ENCODE measurements around the gene PJA2. TPM values are rescaled to one million over a fixed set of nuclear protein-coding genes. Genes with fewer than 3 reads are reported as not detected.
"Not testable (repeated sequence)": the region's sequence is repeated elsewhere in the genome, so short reads cannot be mapped to it uniquely, and the experiment has no call there.

Gene PJA2
- total and polyA plus RNA-seq, 2 donors (not counting 1 experiment from before 2014, with no cell fraction given) = 21.3 to 90.4 TPM

DNA sequence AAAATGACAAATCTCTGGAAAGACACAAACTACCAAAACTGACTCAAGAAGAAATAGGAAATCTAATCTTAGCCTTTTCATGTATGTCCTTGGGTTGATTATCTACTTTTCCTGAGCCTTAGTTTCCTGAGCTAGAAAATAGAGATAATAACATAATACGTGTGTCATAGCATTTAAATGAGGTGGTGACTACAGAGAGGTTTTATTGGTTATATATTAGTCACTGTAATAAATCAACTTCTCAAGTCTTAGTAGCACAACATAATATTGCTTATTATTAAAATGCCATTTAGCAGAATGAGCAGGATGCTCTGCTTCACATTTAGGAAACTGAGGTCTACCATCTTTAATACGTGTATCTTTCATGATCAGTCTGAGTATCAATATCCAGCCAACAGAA lies 7.1 kb upstream of the PJA2 start:
- H3K4me1 Mint-ChIP-seq = no peaks in the 10 kb centered on the region
- Histone ChIP-seq H3K4me3 (ENCODE audit: control extremely low read depth in 1 of 5, extremely low read depth in 1 of 5, insufficient read depth in 1 of 5, low read depth in 2 of 5, low read length in 4 of 5) (no peak overlapping the region), H3K4me2 (replicated peaks; ENCODE audit: low read depth, low read length, poor library complexity, severe bottlenecking) (no peak overlapping the region), H3K4me1 (ENCODE audit: control insufficient read depth in 2 of 2, insufficient read depth in 2 of 2, low read length in 2 of 2) (peaks cover 0 to 3% of the 10 kb centered on the region in 2 donors), H3K36me3 (replicated peaks in 1 of 2; ENCODE audit: control extremely low read depth in 1 of 2, control insufficient read depth in 1 of 2, extremely low read depth in 1 of 2, insufficient read depth in 2 of 2, low read length in 1 of 2) (no peaks in the 10 kb centered on the region), H2AFZ (ENCODE audit: insufficient read depth, low read depth, low read length, poor library complexity, severe bottlenecking) (no peak overlapping the region), H4K20me1 (ENCODE audit: control insufficient read depth, insufficient read depth, low read length, poor library complexity, severe bottlenecking) (no peaks in the 10 kb centered on the region), H3K27me3 (replicated peaks in 1 of 4; ENCODE audit: control extremely low read depth in 1 of 4, control insufficient read depth in 3 of 4, insufficient read depth in 4 of 4, low read length in 3 of 4) (peaks cover 0 to 2% (median 0%) of the 10 kb centered on the region in 4 experiments), H3K27ac (ENCODE audit: low read length in 2 of 2) (no peak overlapping the region), H3K79me2 (ENCODE audit: control insufficient read depth, insufficient read depth, low read length) (no peaks in the 10 kb centered on the region), H3K9me3 (ENCODE audit: control extremely low read depth in 1 of 3, control insufficient read depth in 2 of 3, insufficient read depth in 1 of 3, low read length in 2 of 3) (peaks cover 0 to 7% (median 3%) of the 10 kb centered on the region in 3 donors), H3K9ac (ENCODE audit: low read length) (no peak overlapping the region)
- no peak for TF ChIP-seq CTCF (IDR thresholded peaks at IDR 0.05)
- no peak for TF ChIP-seq EZH2 (IDR thresholded peaks at IDR 0.05; ENCODE audit: borderline replicate concordance, insufficient read depth, low read depth, low read length, poor library complexity, severe bottlenecking)
- H3K27ac Mint-ChIP-seq = no peak overlapping the region
- ChIA-PET POLR2A (no interaction called here), CTCF (interaction anchor here (1.0 kb wide), 1 partner anchor 733 kb away, joined by 4 read pairs; no protein-coding TSS in a partner anchor)
- ATAC-seq (ENCODE audit: low read depth) = no peak
- H3K4me3 Mint-ChIP-seq = no peak overlapping the region
- 100% methylated on average over 1 of the region's 2 CpGs for WGBS (ENCODE audit: insufficient coverage)
- intact Hi-C loops (cut with micrococcal nuclease) = no loop called here
- no peaks in the 10 kb centered on the region for H3K9me3 Mint-ChIP-seq (ENCODE audit: insufficient read depth)
- H3K27me3 Mint-ChIP-seq = peaks cover 8% of the 10 kb centered on the region
- DNase-seq = no peak

DNA sequence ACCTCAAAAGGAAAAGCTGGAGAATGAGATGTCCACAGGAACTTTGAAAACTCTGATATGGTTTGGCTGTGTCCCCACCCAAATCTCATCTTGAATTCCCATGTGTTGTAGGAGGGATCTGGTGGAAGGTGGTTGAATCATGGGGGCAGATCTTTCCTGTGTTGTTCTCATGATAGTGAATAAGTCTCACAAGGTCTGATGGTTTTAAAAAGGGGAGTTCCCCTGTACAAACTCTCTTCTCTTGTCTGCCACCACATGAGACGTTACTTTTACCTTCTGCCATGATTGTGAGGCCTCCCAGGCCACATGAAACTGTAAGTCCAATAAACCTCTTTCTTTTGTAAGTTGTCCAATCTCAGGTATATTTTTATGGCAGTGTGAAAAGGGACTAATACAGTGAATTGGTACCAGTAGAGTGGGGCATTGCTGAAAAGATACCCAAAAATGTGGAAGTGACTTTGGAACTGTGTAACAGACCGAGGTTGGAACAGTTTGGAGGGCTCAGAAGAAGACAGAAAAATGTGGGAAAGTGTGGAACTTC lies 4.2 kb upstream of the PJA2 start:
- H3K4me3 ChIP-seq (ENCODE audit: control extremely low read depth in 1 of 5, extremely low read depth in 1 of 5, insufficient read depth in 1 of 5, low read depth in 2 of 5, low read length in 4 of 5); intact Hi-C loops (cut with micrococcal nuclease); POLR2A ChIA-PET; H3K9me3 Mint-ChIP-seq (ENCODE audit: insufficient read depth); H3K9me3 ChIP-seq (ENCODE audit: control extremely low read depth in 1 of 3, control insufficient read depth in 2 of 3, insufficient read depth in 1 of 3, low read length in 2 of 3); H3K27ac Mint-ChIP-seq; H3K4me3 Mint-ChIP-seq; H3K9ac ChIP-seq (ENCODE audit: low read length); H3K4me2 ChIP-seq (replicated peaks; ENCODE audit: low read depth, low read length, poor library complexity, severe bottlenecking); H3K4me1 ChIP-seq (ENCODE audit: control insufficient read depth in 2 of 2, insufficient read depth in 2 of 2, low read length in 2 of 2); H3K27ac ChIP-seq (ENCODE audit: low read length in 2 of 2); ATAC-seq (ENCODE audit: low read depth); H3K36me3 ChIP-seq (replicated peaks in 1 of 2; ENCODE audit: control extremely low read depth in 1 of 2, control insufficient read depth in 1 of 2, extremely low read depth in 1 of 2, insufficient read depth in 2 of 2, low read length in 1 of 2); H3K27me3 Mint-ChIP-seq; H3K27me3 ChIP-seq (replicated peaks in 1 of 4; ENCODE audit: control extremely low read depth in 1 of 4, control insufficient read depth in 3 of 4, insufficient read depth in 4 of 4, low read length in 3 of 4); H2AFZ ChIP-seq (ENCODE audit: insufficient read depth, low read depth, low read length, poor library complexity, severe bottlenecking); H4K20me1 ChIP-seq (ENCODE audit: control insufficient read depth, insufficient read depth, low read length, poor library complexity, severe bottlenecking); CTCF ChIA-PET; DNase-seq; H3K79me2 ChIP-seq (ENCODE audit: control insufficient read depth, insufficient read depth, low read length): not testable (repeated sequence)
- WGBS (ENCODE audit: insufficient coverage) = 93% methylated on average over 1 of the region's 2 CpGs
- H3K4me1 Mint-ChIP-seq = peaks cover 12% of the 10 kb centered on the region
